DOHH2 (cell line): Measurements from ENCODE around the gene FAM118B.
A peak's percentile ranks its signal among the peaks of the same experiment; 100 is the strongest.

Experiments used
- H3F3A ChIP-seq: fragments of 200-600 bp; sonication (generic), shearing (Covaris generic); 2 replicates; pipeline ENCODE4 v1.6.0; 2016; ENCODE audit warnings: antibody characterized with exemption, mild to moderate bottlenecking; ENCODE audit not compliant: control insufficient read depth, insufficient read depth
- H3K27ac ChIP-seq: fragments of 200-600 bp; sonication (generic); 2 replicates; pipeline ENCODE4 v1.5.1; 2014; ENCODE audit warnings: low read depth, mild to moderate bottlenecking, low read length, moderate library complexity
- H3K27me3 ChIP-seq: fragments of 200-600 bp; sonication (generic); 2 replicates; pipeline ENCODE4 v1.6.1; 2014; ENCODE audit warnings: mild to moderate bottlenecking, low read length, mixed read lengths; ENCODE audit not compliant: control insufficient read depth
- H3K36me3 ChIP-seq: fragments of 200-600 bp; sonication (generic); 2 replicates; pipeline ENCODE4 v1.6.1; 2014; ENCODE audit warnings: mild to moderate bottlenecking, low read length, moderate library complexity, mixed read lengths; ENCODE audit not compliant: control insufficient read depth
- H3K4me1 ChIP-seq: fragments of 200-600 bp; sonication (generic); 2 replicates; pipeline ENCODE4 v1.6.1; 2014; ENCODE audit warnings: mild to moderate bottlenecking, low read length, mixed read lengths; ENCODE audit not compliant: control insufficient read depth
- H3K4me2 ChIP-seq: fragments of 200-600 bp; sonication (generic); 2 replicates; pipeline ENCODE4 v1.6.0; 2014; ENCODE audit warnings: mild to moderate bottlenecking, low read length, moderate library complexity
- H3K4me3 ChIP-seq: fragments of 200-600 bp; sonication (generic); 2 replicates; pipeline ENCODE4 v1.5.1; 2014; ENCODE audit warnings: mild to moderate bottlenecking, low read length, mixed read lengths
- H3K79me2 ChIP-seq: fragments of 200-600 bp; sonication (generic); 2 replicates; pipeline ENCODE4 v1.6.1; 2014; ENCODE audit warnings: mild to moderate bottlenecking, low read length, mixed read lengths; ENCODE audit not compliant: control insufficient read depth
- H3K9me2 ChIP-seq: fragments of 200-600 bp; sonication (generic); replicated peaks from 2 replicates; pipeline ENCODE4 v1.6.1; 2014; ENCODE audit warnings: mild to moderate bottlenecking, low read length, mixed read lengths; ENCODE audit not compliant: control insufficient read depth
- H3K9me3 ChIP-seq: fragments of 200-600 bp; sonication (generic); 2 replicates; pipeline ENCODE4 v1.6.1; 2014; ENCODE audit warnings: antibody characterized with exemption, low read length, mixed read lengths; ENCODE audit not compliant: control insufficient read depth, insufficient read depth
- H4K20me1 ChIP-seq: fragments of 200-600 bp; sonication (generic); 2 replicates; pipeline ENCODE4 v1.6.0; 2014; ENCODE audit warnings: low read depth, mild to moderate bottlenecking, antibody characterized with exemption, low read length, moderate library complexity; ENCODE audit not compliant: control insufficient read depth, insufficient read depth
- CTCF ChIP-seq: fragments of 200-600 bp; sonication (generic); IDR thresholded peaks from one replicate; pipeline ENCODE4 v1.5.1; 2014; ENCODE audit warnings: antibody characterized with exemption, mild to moderate bottlenecking, low read depth, low read length; ENCODE audit not compliant: poor library complexity, severe bottlenecking
- EZH2phosphoT487 ChIP-seq: fragments of 200-600 bp; sonication (generic); IDR thresholded peaks from 2 replicates; pipeline ENCODE4 v1.6.1; 2017; ENCODE audit warnings: borderline replicate concordance, mild to moderate bottlenecking, antibody characterized with exemption, low read length, moderate library complexity, mixed read lengths

FAM118B gene

GRCh38 chr11:126217491-126217890 is 5.9 kb downstream of the FAM118B start:
- H3K79me2 ChIP-seq = peaks cover 78% of the 10 kb centered on the region

GRCh38 chr11:126219547-126219946 is 8.0 kb downstream of the FAM118B start:
- Histone ChIP-seq H3F3A (no peaks in the 10 kb centered on the region), H3K27me3 (no peaks in the 10 kb centered on the region), H3K4me3 (no peak overlapping the region), H3K4me1 (peaks cover 13% of the 10 kb centered on the region), H3K27ac (no peak overlapping the region), H3K4me2 (no peak overlapping the region), H4K20me1 (0 out of 2 replicates have a peak, but pooled peaks cover 3% of the 10 kb centered on the region), H3K9me3 (no peaks in the 10 kb centered on the region), H3K79me2 (peaks cover 73% of the 10 kb centered on the region), H3K36me3 (no peaks in the 10 kb centered on the region), H3K9me2 (no peaks in the 10 kb centered on the region)
- TF ChIP-seq EZH2phosphoT487 (no peak), CTCF (no peak)

More at GRCh38 chr11:126217491-126217890, 5.9 kb downstream of the FAM118B start:
- Histone ChIP-seq H3K4me1 (peaks cover 17% of the 10 kb centered on the region), H3K9me2 (no peaks in the 10 kb centered on the region), H3K36me3 (no peaks in the 10 kb centered on the region), H3K4me3 (no peak overlapping the region), H3K9me3 (no peaks in the 10 kb centered on the region), H3K27me3 (no peaks in the 10 kb centered on the region), H3K27ac (no peak overlapping the region), H3F3A (no peaks in the 10 kb centered on the region), H3K4me2 (peak overlapping the region; percentile 10; the same call in 1 of the 2 replicates), H4K20me1 (0 out of 2 replicates have a peak, but pooled peaks cover 3% of the 10 kb centered on the region)
- no peak for TF ChIP-seq CTCF
- no peak for TF ChIP-seq EZH2phosphoT487

- H3K36me3 ChIP-seq = no peaks in the 10 kb centered on the region
- H3F3A ChIP-seq = no peaks in the 10 kb centered on the region
- H3K9me2 ChIP-seq = no peaks in the 10 kb centered on the region
- no peak overlapping the region for H3K4me3 ChIP-seq
- peaks cover 35% of the 10 kb centered on the region for H3K79me2 ChIP-seq
- no peak overlapping the region for H3K27ac ChIP-seq
- TF ChIP-seq EZH2phosphoT487 (no peak), CTCF (no peak)
- H3K4me2 ChIP-seq = no peak overlapping the region
- no peaks in the 10 kb centered on the region for H3K4me1 ChIP-seq
- H4K20me1 ChIP-seq = no peaks in the 10 kb centered on the region
- no peaks in the 10 kb centered on the region for H3K9me3 ChIP-seq
- H3K27me3 ChIP-seq = no peaks in the 10 kb centered on the region
Observed at GRCh38 chr11:126224647-126225294, 13.2 kb downstream of the FAM118B start.
